GM12878 (cell line): ENCODE data around the gene SRP14. TPM values are rescaled to one million over a fixed set of nuclear protein-coding genes. Genes with fewer than 3 reads are reported as not detected.

Experiments
- CEBPB ChIP-seq, 2 experiments: fragments of 150-350 bp in 1 of 2; IDR thresholded peaks; 2 replicates each; pipeline ENCODE4 v1.6.1; 2012 to 2014; ENCODE audit warnings: low read depth in 2 of 2, low read length in 2 of 2, borderline replicate concordance in 1 of 2, inconsistent platforms in 1 of 2
- CHD1 ChIP-seq: IDR thresholded peaks from 2 replicates; pipeline ENCODE4 v1.6.1; 2012; ENCODE audit warnings: low read depth, low read length, improper control_type of control experiment
- CREB1 ChIP-seq: IDR thresholded peaks from 2 replicates; pipeline ENCODE4 v1.6.1; 2012; ENCODE audit warnings: low read depth, mild to moderate bottlenecking, inconsistent platforms
- HDAC6 ChIP-seq: fragments of 200-600 bp; sonication (generic); IDR thresholded peaks from one replicate; pipeline ENCODE4 v1.8.0; 2017; ENCODE audit warnings: antibody characterized with exemption; ENCODE audit not compliant: unreplicated experiment
- KDM1A ChIP-seq: fragments of 200-600 bp; sonication (generic); IDR thresholded peaks from 2 replicates; pipeline ENCODE4 v1.6.1; 2016; ENCODE audit warnings: borderline replicate concordance
- MYC ChIP-seq: IDR thresholded peaks from 2 replicates; pipeline ENCODE4 v1.6.1; 2011; ENCODE audit warnings: mild to moderate bottlenecking, low read length, moderate library complexity, inconsistent platforms; ENCODE audit not compliant: insufficient read depth, insufficient replicate concordance, insufficient read length, severe bottlenecking
- NBN ChIP-seq: fragments of 450-650 bp; IDR thresholded peaks from 2 replicates; pipeline ENCODE4 v1.6.1; 2016
- NR2F1 ChIP-seq: fragments of 450-650 bp; conservative IDR thresholded peaks from 2 replicates; pipeline ENCODE4 v1.6.1; 2017; ENCODE audit warnings: mild to moderate bottlenecking
- POLR2A ChIP-seq: IDR thresholded peaks from 2 replicates; pipeline ENCODE4 v1.6.1; 2011; ENCODE audit warnings: low read depth, mild to moderate bottlenecking, low read length
- POLR2AphosphoS2 ChIP-seq: IDR thresholded peaks from 2 replicates; pipeline ENCODE4 v1.6.1; 2011; ENCODE audit warnings: low read depth, mild to moderate bottlenecking, low read length, improper control_type of control experiment, moderate library complexity
- RAD21 ChIP-seq: IDR thresholded peaks from 2 replicates; pipeline ENCODE4 v1.6.1; 2011; ENCODE audit warnings: mild to moderate bottlenecking, low read depth, low read length, moderate library complexity; ENCODE audit not compliant: insufficient read depth
- RBBP5 ChIP-seq: fragments of 200-600 bp; sonication (generic); conservative IDR thresholded peaks from 2 replicates; pipeline ENCODE4 v1.6.1; 2016
- SMAD1 ChIP-seq: fragments of 450-650 bp; IDR thresholded peaks from 2 replicates; pipeline ENCODE4 v1.6.1; 2018; ENCODE audit warnings: mild to moderate bottlenecking, low read depth; ENCODE audit not compliant: partially characterized antibody
- SMAD5 ChIP-seq: IDR thresholded peaks from 2 replicates; pipeline ENCODE4 v1.6.1; 2016; ENCODE audit warnings: antibody characterized with exemption, low read depth
- TCF3 ChIP-seq: IDR thresholded peaks from 2 replicates; pipeline ENCODE4 v1.6.1; 2012; ENCODE audit warnings: low read depth, mild to moderate bottlenecking, low read length, borderline replicate concordance; ENCODE audit not compliant: insufficient read depth
- ZNF207 ChIP-seq: fragments of 450-650 bp; IDR thresholded peaks from 2 replicates; pipeline ENCODE4 v1.6.1; 2014; ENCODE audit warnings: antibody characterized with exemption, mild to moderate bottlenecking, borderline replicate concordance
- ZNF274 ChIP-seq: IDR thresholded peaks from one replicate; pipeline ENCODE4 v1.8.0; 2011; ENCODE audit not compliant: insufficient read length, insufficient read depth
- polyA plus RNA-seq, 11 experiments: library from polyadenylated mRNA; depleted of rRNA in 4 of 11; unstranded in 6 of 11; stranded (reverse) in 5 of 11; fragments of >200 nt; fragmentation: Nextera tagmentation in 4 of 11; fragmentation: Illumina TruSeq in 1 of 11; extraction: Ambion mirVana in 4 of 11; extraction: Trizol in 1 of 11; gene quantifications; 1 replicate in 1 of 11; 2 replicates in 10 of 11; pipeline versions ENCODE4 v1.2.1 to v1.2.3, GENCODE V29; 2011 to 2016; ENCODE audit warnings: inconsistent platforms in 2 of 11, missing spikeins in 2 of 11, low read depth in 1 of 11
- total RNA-seq, 4 experiments: library from RNA; depleted of rRNA in 3 of 4; stranded (reverse); fragments of >200 nt in 3 of 4; fragmentation: Illumina TruSeq in 1 of 4; extraction: Trizol in 1 of 4; gene quantifications; 2 replicates each; pipeline versions ENCODE4 v1.2.1 to v1.2.3, GENCODE V29; 2013 to 2021
- TF ChIP-seq, protein P1 (sequence below): IDR thresholded peaks from 2 replicates; pipeline ENCODE4 v1.6.1; 2012; ENCODE audit warnings: improper control_type of control experiment, low read depth, low read length; ENCODE audit not compliant: insufficient replicate concordance
- TF ChIP-seq, protein P2 (sequence below): fragments of 450-650 bp; IDR thresholded peaks from 2 replicates; pipeline ENCODE4 v1.6.1; 2017; ENCODE audit warnings: antibody characterized with exemption, mild to moderate bottlenecking, moderate library complexity
- TF ChIP-seq, protein P3 (sequence below): fragments of 450-650 bp; formaldehyde crosslinking; IDR thresholded peaks from 2 replicates; pipeline ENCODE4 v1.5.0; 2022; ENCODE audit warnings: mild to moderate bottlenecking, missing genetic modification characterization

Gene SRP14
- total and polyA plus RNA-seq, 10 of the 15 experiments (the other 5 are each of a cell fraction or from before 2014, with no cell fraction given) = 141 to 1,182 (median 493) TPM

DNA sequence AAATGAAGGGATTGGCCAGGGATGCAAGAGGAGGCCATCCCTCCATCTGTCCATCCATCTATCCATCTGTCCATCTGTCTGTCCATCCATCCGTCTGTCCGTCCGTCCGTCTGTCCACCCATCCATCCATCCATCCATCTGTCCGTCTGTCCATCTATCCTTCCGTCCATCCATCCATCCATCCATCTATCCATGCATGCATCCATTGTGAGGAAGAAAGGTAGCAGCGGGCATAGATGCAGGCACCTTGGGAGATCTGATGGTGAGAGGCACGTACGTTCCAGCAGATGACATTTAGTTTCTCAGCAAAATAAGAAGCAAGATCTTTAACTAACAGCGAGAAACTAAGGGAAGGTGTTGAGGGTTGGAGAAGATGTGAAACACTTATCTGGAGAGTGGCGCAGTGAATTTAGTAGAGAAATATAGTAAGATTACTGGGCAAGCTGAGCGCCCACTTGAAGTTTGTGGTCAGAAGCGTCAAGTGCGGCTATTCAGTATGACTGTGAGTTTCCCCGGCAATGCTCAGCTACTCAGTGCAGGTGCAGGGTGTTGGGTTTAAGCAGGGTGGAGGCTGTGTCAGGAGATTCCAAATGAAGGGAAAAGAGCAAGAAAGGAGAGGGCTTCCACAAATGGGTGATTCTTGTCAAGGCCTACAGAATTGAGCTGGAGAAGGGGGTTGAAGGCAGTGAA is 22.4 kb upstream of the SRP14 start (continued):
- no peak for TF ChIP-seq MYC
- no peak for TF ChIP-seq CHD1
- TF ChIP-seq POLR2AphosphoS2 = no peak
- TF ChIP-seq, protein P1, sequence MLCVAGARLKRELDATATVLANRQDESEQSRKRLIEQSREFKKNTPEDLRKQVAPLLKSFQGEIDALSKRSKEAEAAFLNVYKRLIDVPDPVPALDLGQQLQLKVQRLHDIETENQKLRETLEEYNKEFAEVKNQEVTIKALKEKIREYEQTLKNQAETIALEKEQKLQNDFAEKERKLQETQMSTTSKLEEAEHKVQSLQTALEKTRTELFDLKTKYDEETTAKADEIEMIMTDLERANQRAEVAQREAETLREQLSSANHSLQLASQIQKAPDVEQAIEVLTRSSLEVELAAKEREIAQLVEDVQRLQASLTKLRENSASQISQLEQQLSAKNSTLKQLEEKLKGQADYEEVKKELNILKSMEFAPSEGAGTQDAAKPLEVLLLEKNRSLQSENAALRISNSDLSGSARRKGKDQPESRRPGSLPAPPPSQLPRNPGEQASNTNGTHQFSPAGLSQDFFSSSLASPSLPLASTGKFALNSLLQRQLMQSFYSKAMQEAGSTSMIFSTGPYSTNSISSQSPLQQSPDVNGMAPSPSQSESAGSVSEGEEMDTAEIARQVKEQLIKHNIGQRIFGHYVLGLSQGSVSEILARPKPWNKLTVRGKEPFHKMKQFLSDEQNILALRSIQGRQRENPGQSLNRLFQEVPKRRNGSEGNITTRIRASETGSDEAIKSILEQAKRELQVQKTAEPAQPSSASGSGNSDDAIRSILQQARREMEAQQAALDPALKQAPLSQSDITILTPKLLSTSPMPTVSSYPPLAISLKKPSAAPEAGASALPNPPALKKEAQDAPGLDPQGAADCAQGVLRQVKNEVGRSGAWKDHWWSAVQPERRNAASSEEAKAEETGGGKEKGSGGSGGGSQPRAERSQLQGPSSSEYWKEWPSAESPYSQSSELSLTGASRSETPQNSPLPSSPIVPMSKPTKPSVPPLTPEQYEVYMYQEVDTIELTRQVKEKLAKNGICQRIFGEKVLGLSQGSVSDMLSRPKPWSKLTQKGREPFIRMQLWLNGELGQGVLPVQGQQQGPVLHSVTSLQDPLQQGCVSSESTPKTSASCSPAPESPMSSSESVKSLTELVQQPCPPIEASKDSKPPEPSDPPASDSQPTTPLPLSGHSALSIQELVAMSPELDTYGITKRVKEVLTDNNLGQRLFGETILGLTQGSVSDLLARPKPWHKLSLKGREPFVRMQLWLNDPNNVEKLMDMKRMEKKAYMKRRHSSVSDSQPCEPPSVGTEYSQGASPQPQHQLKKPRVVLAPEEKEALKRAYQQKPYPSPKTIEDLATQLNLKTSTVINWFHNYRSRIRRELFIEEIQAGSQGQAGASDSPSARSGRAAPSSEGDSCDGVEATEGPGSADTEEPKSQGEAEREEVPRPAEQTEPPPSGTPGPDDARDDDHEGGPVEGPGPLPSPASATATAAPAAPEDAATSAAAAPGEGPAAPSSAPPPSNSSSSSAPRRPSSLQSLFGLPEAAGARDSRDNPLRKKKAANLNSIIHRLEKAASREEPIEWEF = no peak
- TF ChIP-seq RAD21 = no peak
- TF ChIP-seq ZNF274 = no peak
- TF ChIP-seq, protein P2, sequence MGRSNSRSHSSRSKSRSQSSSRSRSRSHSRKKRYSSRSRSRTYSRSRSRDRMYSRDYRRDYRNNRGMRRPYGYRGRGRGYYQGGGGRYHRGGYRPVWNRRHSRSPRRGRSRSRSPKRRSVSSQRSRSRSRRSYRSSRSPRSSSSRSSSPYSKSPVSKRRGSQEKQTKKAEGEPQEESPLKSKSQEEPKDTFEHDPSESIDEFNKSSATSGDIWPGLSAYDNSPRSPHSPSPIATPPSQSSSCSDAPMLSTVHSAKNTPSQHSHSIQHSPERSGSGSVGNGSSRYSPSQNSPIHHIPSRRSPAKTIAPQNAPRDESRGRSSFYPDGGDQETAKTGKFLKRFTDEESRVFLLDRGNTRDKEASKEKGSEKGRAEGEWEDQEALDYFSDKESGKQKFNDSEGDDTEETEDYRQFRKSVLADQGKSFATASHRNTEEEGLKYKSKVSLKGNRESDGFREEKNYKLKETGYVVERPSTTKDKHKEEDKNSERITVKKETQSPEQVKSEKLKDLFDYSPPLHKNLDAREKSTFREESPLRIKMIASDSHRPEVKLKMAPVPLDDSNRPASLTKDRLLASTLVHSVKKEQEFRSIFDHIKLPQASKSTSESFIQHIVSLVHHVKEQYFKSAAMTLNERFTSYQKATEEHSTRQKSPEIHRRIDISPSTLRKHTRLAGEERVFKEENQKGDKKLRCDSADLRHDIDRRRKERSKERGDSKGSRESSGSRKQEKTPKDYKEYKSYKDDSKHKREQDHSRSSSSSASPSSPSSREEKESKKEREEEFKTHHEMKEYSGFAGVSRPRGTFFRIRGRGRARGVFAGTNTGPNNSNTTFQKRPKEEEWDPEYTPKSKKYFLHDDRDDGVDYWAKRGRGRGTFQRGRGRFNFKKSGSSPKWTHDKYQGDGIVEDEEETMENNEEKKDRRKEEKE = no peak
- no peak; the same call in 1 of the 2 replicates for TF ChIP-seq NBN
- TF ChIP-seq SMAD1 = no peak
- TF ChIP-seq KDM1A = no peak
- no peak for TF ChIP-seq SMAD5
- TF ChIP-seq TCF3 = peak; percentile 88; the same call in 1 of the 2 replicates
- TF ChIP-seq RBBP5 = no peak
- TF ChIP-seq CREB1 = 0 out of 2 replicates have a peak, but pooled peaks have one; percentile 48
- no peak for TF ChIP-seq ZNF207
- no peak for TF ChIP-seq HDAC6
- no peak; a peak in 1 of 4 replicates for TF ChIP-seq CEBPB (IDR thresholded peaks at IDR 0.05; ENCODE audit: borderline replicate concordance in 1 of 2, low read depth in 2 of 2, low read length in 2 of 2)
- TF ChIP-seq POLR2A = no peak
- TF ChIP-seq NR2F1 = peak; percentile 26; the same call in 1 of the 2 replicates
- TF ChIP-seq, protein P3, sequence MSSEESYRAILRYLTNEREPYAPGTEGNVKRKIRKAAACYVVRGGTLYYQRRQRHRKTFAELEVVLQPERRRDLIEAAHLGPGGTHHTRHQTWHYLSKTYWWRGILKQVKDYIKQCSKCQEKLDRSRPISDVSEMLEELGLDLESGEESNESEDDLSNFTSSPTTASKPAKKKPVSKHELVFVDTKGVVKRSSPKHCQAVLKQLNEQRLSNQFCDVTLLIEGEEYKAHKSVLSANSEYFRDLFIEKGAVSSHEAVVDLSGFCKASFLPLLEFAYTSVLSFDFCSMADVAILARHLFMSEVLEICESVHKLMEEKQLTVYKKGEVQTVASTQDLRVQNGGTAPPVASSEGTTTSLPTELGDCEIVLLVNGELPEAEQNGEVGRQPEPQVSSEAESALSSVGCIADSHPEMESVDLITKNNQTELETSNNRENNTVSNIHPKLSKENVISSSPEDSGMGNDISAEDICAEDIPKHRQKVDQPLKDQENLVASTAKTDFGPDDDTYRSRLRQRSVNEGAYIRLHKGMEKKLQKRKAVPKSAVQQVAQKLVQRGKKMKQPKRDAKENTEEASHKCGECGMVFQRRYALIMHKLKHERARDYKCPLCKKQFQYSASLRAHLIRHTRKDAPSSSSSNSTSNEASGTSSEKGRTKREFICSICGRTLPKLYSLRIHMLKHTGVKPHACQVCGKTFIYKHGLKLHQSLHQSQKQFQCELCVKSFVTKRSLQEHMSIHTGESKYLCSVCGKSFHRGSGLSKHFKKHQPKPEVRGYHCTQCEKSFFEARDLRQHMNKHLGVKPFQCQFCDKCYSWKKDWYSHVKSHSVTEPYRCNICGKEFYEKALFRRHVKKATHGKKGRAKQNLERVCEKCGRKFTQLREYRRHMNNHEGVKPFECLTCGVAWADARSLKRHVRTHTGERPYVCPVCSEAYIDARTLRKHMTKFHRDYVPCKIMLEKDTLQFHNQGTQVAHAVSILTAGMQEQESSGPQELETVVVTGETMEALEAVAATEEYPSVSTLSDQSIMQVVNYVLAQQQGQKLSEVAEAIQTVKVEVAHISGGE (CRISPR knock-in tag) = no peak
